CD14-positive monocyte (primary cell): ENCODE results near the gene SIK2. TPM values are rescaled to one million over a fixed set of nuclear protein-coding genes. Genes with fewer than 3 reads are reported as not detected.

Experiments used
- DNase-seq, 3 donors: peaks; one replicate each; pipeline ENCODE4 v3.0.0-alpha.2; 2011 to 2022
- H2AFZ ChIP-seq: 2 replicates; pipeline ENCODE4 v1.6.0; 2012; ENCODE audit warnings: mild to moderate bottlenecking, low read depth, low read length, inconsistent platforms; ENCODE audit not compliant: insufficient read depth, poor library complexity, severe bottlenecking
- H3K27ac ChIP-seq, 2 donors: 1 replicate in 1 of 2; 2 replicates in 1 of 2; pipeline ENCODE4 v1.5.1; 2012 to 2013; ENCODE audit warnings: low read length in 2 of 2, control low read depth in 1 of 2, inconsistent platforms in 1 of 2, low read depth in 1 of 2, mild to moderate bottlenecking in 1 of 2
- H3K27me3 ChIP-seq, 2 donors: one replicate each; pipeline versions ENCODE4 v1.6.0 to v1.6.1; 2011 to 2013; ENCODE audit warnings: low read length in 2 of 2; ENCODE audit not compliant: control insufficient read depth in 2 of 2, insufficient read depth in 2 of 2
- H3K36me3 ChIP-seq, 2 donors: replicated peaks in 1 of 2; 1 replicate in 1 of 2; 2 replicates in 1 of 2; pipeline versions ENCODE4 v1.5.1 to v1.6.1; 2012 to 2013; ENCODE audit warnings: low read length in 2 of 2, control low read depth in 1 of 2, inconsistent platforms in 1 of 2, mild to moderate bottlenecking in 1 of 2; ENCODE audit not compliant: insufficient read depth in 2 of 2, control insufficient read depth in 1 of 2
- H3K4me1 ChIP-seq, 2 donors: 1 replicate in 1 of 2; 2 replicates in 1 of 2; pipeline versions ENCODE4 v1.5.1 to v1.6.1; 2012 to 2013; ENCODE audit warnings: low read length in 2 of 2, control low read depth in 1 of 2, inconsistent platforms in 1 of 2, mild to moderate bottlenecking in 1 of 2, moderate library complexity in 1 of 2; ENCODE audit not compliant: insufficient read depth in 2 of 2, control insufficient read depth in 1 of 2
- H3K4me2 ChIP-seq: replicated peaks from 2 replicates; pipeline ENCODE3; 2012; ENCODE audit warnings: low read length, moderate library complexity, mild to moderate bottlenecking; ENCODE audit not compliant: poor library complexity, severe bottlenecking; ENCODE audit errors: extremely low read depth
- H3K4me3 ChIP-seq, 3 experiments: fragments of 200-600 bp in 1 of 3; sonication (generic) in 1 of 3; replicated peaks in 1 of 3; 1 replicate in 2 of 3; 2 replicates in 1 of 3; pipeline ENCODE4 v1.5.1; 2011 to 2013; ENCODE audit warnings: low read length in 3 of 3, mild to moderate bottlenecking in 3 of 3, control low read depth in 2 of 3, low read depth in 2 of 3, inconsistent platforms in 1 of 3, moderate library complexity in 1 of 3
- H3K79me2 ChIP-seq: 2 replicates; pipeline ENCODE4 v1.6.0; 2012; ENCODE audit warnings: mild to moderate bottlenecking, control low read depth, inconsistent platforms, low read length, moderate library complexity; ENCODE audit not compliant: insufficient read depth
- H3K9ac ChIP-seq: 2 replicates; pipeline ENCODE4 v1.6.0; 2017; ENCODE audit warnings: low read length, mild to moderate bottlenecking; ENCODE audit not compliant: insufficient read depth, poor library complexity, severe bottlenecking
- H3K9me3 ChIP-seq, 2 donors: replicated peaks in 1 of 2; 1 replicate in 1 of 2; 2 replicates in 1 of 2; pipeline versions ENCODE4 v1.5.1 to v1.6.1; 2012 to 2013; ENCODE audit warnings: low read length in 2 of 2, control low read depth in 1 of 2; ENCODE audit not compliant: control insufficient read depth in 1 of 2, insufficient read depth in 1 of 2
- H4K20me1 ChIP-seq: 2 replicates; pipeline ENCODE4 v1.6.0; 2012; ENCODE audit warnings: mild to moderate bottlenecking, low read length, control low read depth, moderate library complexity; ENCODE audit not compliant: insufficient read depth
- H3K27ac Mint-ChIP-seq, 7 donors: one replicate each; pipeline ENCODE4 v1.8.0; 2020; ENCODE audit warnings: mild to moderate bottlenecking in 7 of 7, mixed read lengths in 7 of 7, moderate library complexity in 6 of 7, inconsistent platforms in 2 of 7
- H3K27me3 Mint-ChIP-seq, 3 donors: one replicate each; pipeline ENCODE4 v1.8.0; 2021 to 2022; ENCODE audit warnings: low read depth in 3 of 3, mild to moderate bottlenecking in 3 of 3, mixed read lengths in 3 of 3, moderate library complexity in 3 of 3, inconsistent platforms in 1 of 3
- H3K36me3 Mint-ChIP-seq, 2 donors: one replicate each; pipeline ENCODE4 v1.8.0; 2020; ENCODE audit warnings: mixed read lengths in 2 of 2, inconsistent platforms in 1 of 2, mild to moderate bottlenecking in 1 of 2
- H3K4me1 Mint-ChIP-seq: one replicate; pipeline ENCODE4 v1.8.0; 2020; ENCODE audit warnings: mild to moderate bottlenecking, mixed read lengths
- H3K4me3 Mint-ChIP-seq, 2 donors: one replicate each; pipeline ENCODE4 v1.8.0; 2020; ENCODE audit warnings: mild to moderate bottlenecking in 2 of 2, mixed read lengths in 2 of 2, moderate library complexity in 1 of 2
- H3K9me3 Mint-ChIP-seq, 7 donors: one replicate each; pipeline ENCODE4 v1.8.0; 2020 to 2022; ENCODE audit warnings: mixed read lengths in 7 of 7, mild to moderate bottlenecking in 6 of 7, moderate library complexity in 6 of 7, inconsistent platforms in 2 of 7
- WGBS: methylation state at CpG from one replicate; pipeline ENCODE4 v1.1.5; 2013; ENCODE audit warnings: missing lambda C conversion rate; ENCODE audit not compliant: insufficient coverage; 5-methylcytosine and 5-hydroxymethylcytosine counted together
- intact Hi-C, 2 donors: fragments of 100-400 bp; cut with micrococcal nuclease; formaldehyde crosslinking; loops; one replicate each; pipeline versions ENCODE4 v1.15.0 to v1.15.1; 2023
- polyA plus RNA-seq, 3 donors: library from polyadenylated mRNA; depleted of rRNA in 1 of 3; unstranded in 2 of 3; stranded (reverse) in 1 of 3; fragments of 300-500 nt in 2 of 3; fragments of >200 nt in 1 of 3; fragmentation: Illumina TruSeq in 2 of 3; gene quantifications; 1 replicate in 2 of 3; 2 replicates in 1 of 3; pipeline ENCODE4 v1.2.3, GENCODE V29; 2012 to 2021
- TF ChIP-seq, protein P1 (sequence below): fragments of 200-600 bp; IDR thresholded peaks from one replicate; pipeline ENCODE4 v1.8.0; 2022; ENCODE audit warnings: antibody characterized with exemption, mild to moderate bottlenecking

The SIK2 gene
- polyA plus RNA-seq, 3 donors: 0.16 to 8.8 (median 0.23) TPM

DNA sequence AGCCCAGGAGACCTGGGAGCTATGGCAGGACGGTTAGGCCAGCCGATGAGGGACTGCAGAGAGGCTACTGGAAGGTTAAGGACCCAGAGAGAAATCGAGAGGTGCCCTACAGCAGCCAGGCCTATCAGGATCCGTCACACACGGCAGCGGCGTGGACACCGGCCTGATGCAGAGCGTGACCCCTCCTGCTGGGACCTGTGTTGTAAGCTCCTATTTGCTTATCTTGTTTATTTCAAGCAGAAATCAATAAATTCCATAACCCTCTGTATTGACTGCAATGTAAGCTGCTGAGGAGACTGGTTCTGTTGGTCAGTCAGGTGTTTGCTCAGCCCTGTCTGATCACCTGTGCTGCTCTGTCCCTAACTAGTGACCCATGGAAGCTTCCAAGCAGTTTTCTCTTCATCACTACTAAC is 124.1 kb downstream of the SIK2 start:
- Histone ChIP-seq H3K9me3 (no peaks in the 10 kb centered on the region), H3K36me3 (peaks cover 58 to 67% of the 10 kb centered on the region in 2 donors), H3K27ac (no peak overlapping the region), H3K79me2 (no peaks in the 10 kb centered on the region), H2AFZ (no peak overlapping the region), H3K4me1 (no peaks in the 10 kb centered on the region), H3K4me3 (no peak overlapping the region), H3K9ac (no peak overlapping the region), H4K20me1 (no peaks in the 10 kb centered on the region), H3K4me2 (no peak overlapping the region), H3K27me3 (no peaks in the 10 kb centered on the region)
- no peak for DNase-seq
- WGBS: 100% methylated on average over 5 of the region's 9 CpGs
- intact Hi-C loops: no loop called here
- Mint-ChIP-seq H3K27ac (no peak overlapping the region), H3K4me3 (no peak overlapping the region), H3K9me3 (no peaks in the 10 kb centered on the region), H3K27me3 (no peaks in the 10 kb centered on the region), H3K4me1 (no peaks in the 10 kb centered on the region), H3K36me3 (peaks cover 70 to 78% of the 10 kb centered on the region in 2 donors)
- TF ChIP-seq, protein P1, sequence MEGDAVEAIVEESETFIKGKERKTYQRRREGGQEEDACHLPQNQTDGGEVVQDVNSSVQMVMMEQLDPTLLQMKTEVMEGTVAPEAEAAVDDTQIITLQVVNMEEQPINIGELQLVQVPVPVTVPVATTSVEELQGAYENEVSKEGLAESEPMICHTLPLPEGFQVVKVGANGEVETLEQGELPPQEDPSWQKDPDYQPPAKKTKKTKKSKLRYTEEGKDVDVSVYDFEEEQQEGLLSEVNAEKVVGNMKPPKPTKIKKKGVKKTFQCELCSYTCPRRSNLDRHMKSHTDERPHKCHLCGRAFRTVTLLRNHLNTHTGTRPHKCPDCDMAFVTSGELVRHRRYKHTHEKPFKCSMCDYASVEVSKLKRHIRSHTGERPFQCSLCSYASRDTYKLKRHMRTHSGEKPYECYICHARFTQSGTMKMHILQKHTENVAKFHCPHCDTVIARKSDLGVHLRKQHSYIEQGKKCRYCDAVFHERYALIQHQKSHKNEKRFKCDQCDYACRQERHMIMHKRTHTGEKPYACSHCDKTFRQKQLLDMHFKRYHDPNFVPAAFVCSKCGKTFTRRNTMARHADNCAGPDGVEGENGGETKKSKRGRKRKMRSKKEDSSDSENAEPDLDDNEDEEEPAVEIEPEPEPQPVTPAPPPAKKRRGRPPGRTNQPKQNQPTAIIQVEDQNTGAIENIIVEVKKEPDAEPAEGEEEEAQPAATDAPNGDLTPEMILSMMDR: no peak

GRCh38 chr11:111727431-111727830 is 125.2 kb downstream of the SIK2 start:
- Mint-ChIP-seq H3K27me3 (no peaks in the 10 kb centered on the region), H3K27ac (no peak overlapping the region), H3K36me3 (peaks cover 59 to 66% of the 10 kb centered on the region in 2 donors), H3K4me3 (no peak overlapping the region), H3K4me1 (no peaks in the 10 kb centered on the region), H3K9me3 (no peaks in the 10 kb centered on the region)
- Histone ChIP-seq H3K27ac (no peak overlapping the region), H2AFZ (no peak overlapping the region), H3K36me3 (peaks cover 46 to 56% of the 10 kb centered on the region in 2 donors), H3K9ac (no peak overlapping the region), H4K20me1 (no peaks in the 10 kb centered on the region), H3K9me3 (no peaks in the 10 kb centered on the region), H3K4me1 (no peaks in the 10 kb centered on the region), H3K4me2 (no peak overlapping the region), H3K4me3 (no peak overlapping the region), H3K27me3 (no peaks in the 10 kb centered on the region), H3K79me2 (no peaks in the 10 kb centered on the region)
- 87% methylated on average over 3 of the region's 7 CpGs for WGBS
- intact Hi-C loops: no loop called here
- no peak for DNase-seq
- TF ChIP-seq, protein P1: no peak
